Measurements from ENCODE around the gene DSCAML1. TPM values are rescaled to one million over a fixed set of nuclear protein-coding genes. Genes with fewer than 3 reads are reported as not detected.

DSCAML1 gene
- total RNA-seq, 1 donor, result not detected

DNA sequence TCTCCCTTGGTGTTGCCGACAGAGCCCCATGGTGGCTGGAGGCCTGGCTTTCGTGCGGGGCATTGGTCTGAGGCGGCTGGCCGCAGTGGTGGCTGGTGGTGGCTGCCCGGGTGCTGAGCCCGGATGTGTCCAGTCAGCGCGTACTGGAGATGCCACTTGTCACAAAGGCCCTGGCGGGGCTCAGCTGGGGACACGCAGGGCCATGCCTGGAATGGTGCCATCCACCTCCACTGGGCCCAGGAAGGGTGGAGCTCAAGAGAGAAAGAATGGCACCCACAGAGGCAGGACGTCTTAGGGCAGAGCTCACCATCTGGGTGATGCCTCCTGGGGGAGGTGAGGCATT is 376.9 kb downstream of the DSCAML1 start:
- H3K4me3 ChIP-seq (ENCODE audit: low read depth, low read length), result no peak overlapping the region
- TF ChIP-seq, protein P1, sequence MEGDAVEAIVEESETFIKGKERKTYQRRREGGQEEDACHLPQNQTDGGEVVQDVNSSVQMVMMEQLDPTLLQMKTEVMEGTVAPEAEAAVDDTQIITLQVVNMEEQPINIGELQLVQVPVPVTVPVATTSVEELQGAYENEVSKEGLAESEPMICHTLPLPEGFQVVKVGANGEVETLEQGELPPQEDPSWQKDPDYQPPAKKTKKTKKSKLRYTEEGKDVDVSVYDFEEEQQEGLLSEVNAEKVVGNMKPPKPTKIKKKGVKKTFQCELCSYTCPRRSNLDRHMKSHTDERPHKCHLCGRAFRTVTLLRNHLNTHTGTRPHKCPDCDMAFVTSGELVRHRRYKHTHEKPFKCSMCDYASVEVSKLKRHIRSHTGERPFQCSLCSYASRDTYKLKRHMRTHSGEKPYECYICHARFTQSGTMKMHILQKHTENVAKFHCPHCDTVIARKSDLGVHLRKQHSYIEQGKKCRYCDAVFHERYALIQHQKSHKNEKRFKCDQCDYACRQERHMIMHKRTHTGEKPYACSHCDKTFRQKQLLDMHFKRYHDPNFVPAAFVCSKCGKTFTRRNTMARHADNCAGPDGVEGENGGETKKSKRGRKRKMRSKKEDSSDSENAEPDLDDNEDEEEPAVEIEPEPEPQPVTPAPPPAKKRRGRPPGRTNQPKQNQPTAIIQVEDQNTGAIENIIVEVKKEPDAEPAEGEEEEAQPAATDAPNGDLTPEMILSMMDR (IDR thresholded peaks at IDR 0.05; ENCODE audit: insufficient read depth, low read depth, low read length), result no peak
- no peak for DNase-seq (ENCODE audit: low read depth)

GRCh38 chr11:117419482-117420142 is 377.4 kb downstream of the DSCAML1 start:
- no peak overlapping the region for H3K4me3 ChIP-seq (ENCODE audit: low read depth, low read length)
- TF ChIP-seq, protein P1 (IDR thresholded peaks at IDR 0.05; ENCODE audit: insufficient read depth, low read depth, low read length), result no peak
- no peak for DNase-seq (ENCODE audit: low read depth)

DNA sequence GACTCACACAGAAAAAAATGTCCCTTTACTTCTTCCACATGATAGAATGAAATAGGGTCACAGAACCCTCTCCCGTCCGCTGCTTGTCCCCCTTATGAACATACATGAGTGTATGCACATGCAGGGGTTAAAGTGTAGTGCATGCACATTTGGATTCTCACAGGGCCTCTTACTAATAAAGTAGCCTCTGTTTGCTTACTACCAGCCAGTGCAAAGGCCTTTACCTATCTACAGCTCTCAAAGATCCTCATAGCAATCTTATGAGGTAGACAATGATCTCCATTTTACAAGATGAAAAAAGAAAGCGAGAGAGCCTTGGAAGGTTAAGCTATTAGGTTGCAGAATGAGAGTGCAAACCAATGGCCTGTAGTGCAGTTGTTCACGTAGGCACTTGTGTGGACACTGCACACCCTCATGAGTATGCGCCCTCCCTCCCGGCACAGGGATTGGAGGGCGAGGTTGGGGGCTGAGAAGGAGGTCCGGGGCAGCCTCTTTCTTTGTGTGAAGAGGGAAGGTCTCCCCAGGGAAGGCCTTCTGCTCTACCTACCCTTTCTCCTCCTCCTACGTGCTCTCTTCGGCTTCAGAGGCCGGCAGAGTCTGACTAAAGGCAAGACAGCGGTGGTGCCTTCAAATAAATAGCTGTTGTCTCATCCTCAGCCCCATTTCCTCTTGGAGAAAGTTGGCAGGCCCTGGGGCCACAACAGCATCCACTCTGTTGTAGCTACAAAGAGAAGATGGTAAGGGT is 378.1 kb downstream of the DSCAML1 start:
- H3K4me3 ChIP-seq (ENCODE audit: low read depth, low read length), result no peak overlapping the region
- TF ChIP-seq, protein P1 (IDR thresholded peaks at IDR 0.05; ENCODE audit: insufficient read depth, low read depth, low read length), result no peak
- DNase-seq (ENCODE audit: low read depth), result no peak

- TF ChIP-seq, protein P1 (IDR thresholded peaks at IDR 0.05; ENCODE audit: insufficient read depth, low read depth, low read length), result no peak
- no peak for DNase-seq (ENCODE audit: low read depth)
- H3K4me3 ChIP-seq (ENCODE audit: low read depth, low read length), result no peak overlapping the region
Observed at GRCh38 chr11:117417856-117418255, 379.2 kb downstream of the DSCAML1 start.

GRCh38 chr11:117417342-117417741 is 379.7 kb downstream of the DSCAML1 start:
- TF ChIP-seq, protein P1 (IDR thresholded peaks at IDR 0.05; ENCODE audit: insufficient read depth, low read depth, low read length), result no peak
- H3K4me3 ChIP-seq (ENCODE audit: low read depth, low read length), result no peak overlapping the region
- no peak for DNase-seq (ENCODE audit: low read depth)

- TF ChIP-seq, protein P1 (IDR thresholded peaks at IDR 0.05; ENCODE audit: insufficient read depth, low read depth, low read length), result no peak
- DNase-seq (ENCODE audit: low read depth), result no peak
Observed at GRCh38 chr11:117415358-117415896, 381.6 kb downstream of the DSCAML1 start.

More at GRCh38 chr11:117415358-117415896, 381.6 kb downstream of the DSCAML1 start:
- no peak overlapping the region for H3K4me3 ChIP-seq (ENCODE audit: low read depth, low read length)
